GM08714 (cell line): ENCODE measurements around the gene SOX14.

Experiments used
- H3K4me3 ChIP-seq: fragments of 200-500 bp; sonication (Bioruptor generic); 2 replicates; pipeline ENCODE4 v1.5.1; 2014; ENCODE audit warnings: mild to moderate bottlenecking, low read length, inconsistent platforms
- ZNF274 ChIP-seq: IDR thresholded peaks from 2 replicates; pipeline ENCODE4 v1.6.1; 2012; ENCODE audit warnings: mild to moderate bottlenecking, low read depth, low read length

Gene SOX14

DNA sequence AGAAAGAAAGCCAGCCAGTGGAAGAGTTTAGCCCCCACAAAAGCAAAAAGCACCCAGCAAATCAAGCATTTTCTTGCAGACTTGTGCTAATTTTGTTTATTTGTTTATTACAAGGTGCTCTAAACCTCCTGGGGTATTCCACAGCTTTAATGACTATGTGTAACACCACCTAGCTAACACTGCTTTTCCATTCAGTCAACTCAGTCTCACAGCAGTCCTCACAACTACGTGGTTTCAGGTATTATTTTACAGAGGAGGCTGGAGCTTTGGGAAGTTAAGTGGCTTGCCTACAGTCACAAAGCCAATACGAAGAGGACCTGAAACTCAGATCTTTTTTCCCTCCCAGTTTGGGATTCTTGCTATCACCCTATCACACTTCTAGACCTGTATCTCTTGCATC is 14.8 kb downstream of the SOX14 start:
- no peak for TF ChIP-seq ZNF274
- no peak overlapping the region for H3K4me3 ChIP-seq

DNA sequence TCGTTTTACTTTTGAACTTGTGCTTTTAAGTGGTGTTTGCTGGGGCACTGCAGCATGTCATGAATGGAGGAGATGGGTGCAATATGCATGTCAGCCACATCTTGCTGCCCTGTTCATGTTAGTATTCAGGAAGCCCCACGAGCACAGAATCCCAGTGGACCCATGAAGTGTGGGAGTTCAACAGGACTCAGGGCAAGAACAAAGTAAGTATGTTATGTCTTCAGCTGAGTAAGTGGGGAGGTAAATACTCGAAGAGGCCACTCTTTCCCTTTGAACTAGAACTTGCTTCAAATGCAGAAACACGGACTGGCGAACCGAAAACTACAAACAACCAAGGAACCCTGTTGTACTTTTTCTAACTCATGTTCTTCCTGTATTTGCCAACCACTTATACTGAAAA is 23.4 kb downstream of the SOX14 start:
- no peak for TF ChIP-seq ZNF274
- H3K4me3 ChIP-seq, result no peak overlapping the region

DNA sequence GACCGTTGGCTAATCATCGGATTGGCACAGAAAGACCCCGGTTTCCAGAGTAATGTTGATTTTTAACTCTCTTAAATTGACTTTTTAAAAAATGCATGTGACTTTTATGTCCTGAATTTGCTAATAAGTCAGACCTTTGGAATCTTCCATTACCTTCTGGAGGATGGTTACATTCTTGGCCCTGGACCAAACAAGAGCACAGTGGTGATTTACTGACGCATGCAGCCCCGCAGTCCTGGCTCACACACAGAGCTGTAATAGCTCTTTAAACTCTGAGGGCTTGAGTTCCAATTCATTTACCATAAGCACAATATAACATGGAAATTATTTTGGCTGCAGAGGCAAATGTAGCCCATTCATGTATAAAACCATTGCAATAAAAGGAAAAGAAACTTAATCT is 25.1 kb downstream of the SOX14 start:
- no peak for TF ChIP-seq ZNF274
- no peak overlapping the region for H3K4me3 ChIP-seq

DNA sequence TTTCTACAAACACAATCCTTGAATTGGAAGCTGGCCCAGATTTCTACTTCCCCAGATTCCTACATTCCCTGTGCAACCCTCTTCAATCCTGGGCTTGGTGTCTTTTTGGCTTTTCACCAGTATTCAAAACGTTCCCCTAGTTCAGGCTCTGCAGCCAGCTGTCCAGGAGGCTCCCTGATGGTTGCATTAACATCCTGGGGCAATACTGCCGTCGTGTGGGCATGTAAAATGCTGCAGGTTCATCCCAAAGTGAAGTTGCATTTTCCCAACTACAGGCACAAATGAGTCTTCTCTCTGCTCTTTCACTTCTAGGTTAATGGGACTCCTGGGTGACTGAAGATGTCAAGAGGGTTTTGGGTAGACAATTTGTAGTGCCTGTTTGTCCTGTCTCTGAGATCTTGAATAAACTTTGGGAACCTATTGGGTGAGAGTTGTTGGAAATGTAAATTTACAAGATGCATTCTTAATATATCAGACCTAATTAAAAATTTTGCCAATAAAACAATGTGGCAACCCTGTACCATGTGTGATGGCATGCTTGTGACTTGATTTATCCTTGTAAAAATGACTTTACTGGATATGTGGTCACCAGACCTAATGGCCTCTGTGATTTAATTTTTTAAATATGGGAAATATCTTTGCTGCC is 28.6 kb downstream of the SOX14 start:
- H3K4me3 ChIP-seq, result no peak overlapping the region
- no peak for TF ChIP-seq ZNF274

- no peak for TF ChIP-seq ZNF274
Observed at GRCh38 chr3:137796993-137797392, 32.9 kb downstream of the SOX14 start.

DNA sequence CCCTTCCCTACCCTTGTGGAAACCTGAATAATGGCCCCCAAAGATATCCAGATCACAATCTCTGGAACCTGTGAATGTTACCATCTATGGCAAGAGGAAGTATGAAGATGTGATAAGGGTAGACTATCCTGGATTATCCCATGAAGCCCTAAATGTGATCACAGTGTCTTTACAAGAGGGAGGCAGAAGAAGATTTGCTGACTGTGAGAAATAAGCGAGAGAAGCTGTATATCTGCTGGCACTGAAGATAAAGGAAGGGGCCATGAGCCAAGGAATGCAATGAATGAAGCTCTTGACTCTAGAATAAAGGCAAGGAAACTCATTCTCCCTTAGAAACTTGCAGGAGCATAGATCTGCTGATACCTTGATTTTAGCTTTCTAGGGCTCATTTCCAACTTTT is 39.1 kb downstream of the SOX14 start:
- TF ChIP-seq ZNF274, result no peak
- H3K4me3 ChIP-seq, result no peak overlapping the region

More at GRCh38 chr3:137796993-137797392, 32.9 kb downstream of the SOX14 start:
- no peak overlapping the region for H3K4me3 ChIP-seq

GRCh38 chr3:137807998-137808397 is 43.9 kb downstream of the SOX14 start:
- TF ChIP-seq ZNF274, result no peak
- no peak overlapping the region for H3K4me3 ChIP-seq

DNA sequence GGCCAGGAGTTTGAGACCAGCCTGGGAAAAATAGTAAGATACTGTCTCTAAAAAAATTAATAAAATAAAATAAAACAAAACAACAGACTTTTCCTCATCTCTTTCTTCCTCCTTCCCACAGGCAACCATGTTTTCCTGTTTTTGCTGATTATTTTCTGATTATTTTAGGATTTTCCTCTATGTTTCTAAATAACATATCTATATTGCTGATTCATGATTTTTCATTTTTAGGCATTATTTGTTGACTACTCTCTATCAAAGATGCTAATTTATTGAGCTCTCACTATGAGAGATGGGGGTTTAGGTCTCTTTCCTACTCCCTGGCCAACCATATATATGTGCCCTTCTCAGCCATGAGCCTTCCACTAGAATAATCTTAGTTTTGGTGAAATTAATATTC is 45.4 kb downstream of the SOX14 start:
- TF ChIP-seq ZNF274, result no peak
- no peak overlapping the region for H3K4me3 ChIP-seq

DNA sequence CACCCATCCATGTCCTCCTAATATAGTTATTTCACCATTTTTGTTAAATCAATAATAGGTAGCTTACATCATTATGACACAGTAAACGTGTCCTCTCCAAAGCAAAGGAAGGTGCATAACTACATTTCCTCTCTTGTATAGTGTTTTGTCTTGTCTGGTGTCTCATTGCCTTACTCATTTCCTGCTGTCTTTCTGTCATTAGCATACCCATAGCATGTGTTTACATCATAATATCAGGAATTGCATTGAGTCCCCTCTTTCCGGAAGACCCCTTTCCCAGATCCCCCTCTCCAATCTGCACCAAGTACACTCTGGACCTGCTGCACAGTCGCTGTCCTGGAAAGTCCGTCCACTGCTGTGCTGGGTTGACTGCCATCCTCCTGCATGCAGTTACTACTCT is 47.9 kb downstream of the SOX14 start:
- no peak for TF ChIP-seq ZNF274
- H3K4me3 ChIP-seq, result no peak overlapping the region

GRCh38 chr3:137815251-137815650 is 51.1 kb downstream of the SOX14 start:
- TF ChIP-seq ZNF274, result no peak
- no peak overlapping the region for H3K4me3 ChIP-seq
